ENCODE data around the gene ORC4.

DNA sequence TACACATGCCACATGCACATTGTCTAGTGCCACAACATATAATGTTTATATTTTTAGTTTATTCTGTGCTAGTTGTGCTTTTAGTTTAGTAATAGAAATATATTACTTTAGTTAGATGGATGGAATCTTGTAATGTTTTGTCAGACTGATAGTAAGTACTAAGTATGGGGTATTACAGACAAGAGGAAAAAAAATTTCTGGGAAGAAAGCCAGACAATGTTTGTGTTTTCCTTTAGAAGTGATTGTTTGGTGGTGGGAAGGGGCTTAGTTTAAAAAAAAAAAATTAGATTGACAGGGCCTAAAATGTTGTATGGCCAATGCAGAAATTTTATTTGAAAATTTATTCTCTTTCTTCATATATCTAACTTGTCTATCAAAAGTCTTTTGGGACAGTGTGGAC, 137.9 kb downstream of the ORC4 start:
- TF ChIP-seq NFIC (IDR thresholded peaks at IDR 0.05) (no peak), EP300 (IDR thresholded peaks at IDR 0.05; ENCODE audit: borderline replicate concordance) (no peak), TEAD4 (IDR thresholded peaks at IDR 0.05) (no peak), EGR1 (IDR thresholded peaks at IDR 0.05) (no peak), TAF1 (IDR thresholded peaks at IDR 0.05; ENCODE audit: low read depth) (no peak), ZBTB7A (IDR thresholded peaks at IDR 0.05; ENCODE audit: low read depth) (no peak), CEBPB (IDR thresholded peaks at IDR 0.05) (no peak), YY1 (IDR thresholded peaks at IDR 0.05; ENCODE audit: low read depth) (no peak)
- TF ChIP-seq, protein P1, sequence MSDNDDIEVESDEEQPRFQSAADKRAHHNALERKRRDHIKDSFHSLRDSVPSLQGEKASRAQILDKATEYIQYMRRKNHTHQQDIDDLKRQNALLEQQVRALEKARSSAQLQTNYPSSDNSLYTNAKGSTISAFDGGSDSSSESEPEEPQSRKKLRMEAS (IDR thresholded peaks at IDR 0.05): no peak
- TF ChIP-seq, protein P2, sequence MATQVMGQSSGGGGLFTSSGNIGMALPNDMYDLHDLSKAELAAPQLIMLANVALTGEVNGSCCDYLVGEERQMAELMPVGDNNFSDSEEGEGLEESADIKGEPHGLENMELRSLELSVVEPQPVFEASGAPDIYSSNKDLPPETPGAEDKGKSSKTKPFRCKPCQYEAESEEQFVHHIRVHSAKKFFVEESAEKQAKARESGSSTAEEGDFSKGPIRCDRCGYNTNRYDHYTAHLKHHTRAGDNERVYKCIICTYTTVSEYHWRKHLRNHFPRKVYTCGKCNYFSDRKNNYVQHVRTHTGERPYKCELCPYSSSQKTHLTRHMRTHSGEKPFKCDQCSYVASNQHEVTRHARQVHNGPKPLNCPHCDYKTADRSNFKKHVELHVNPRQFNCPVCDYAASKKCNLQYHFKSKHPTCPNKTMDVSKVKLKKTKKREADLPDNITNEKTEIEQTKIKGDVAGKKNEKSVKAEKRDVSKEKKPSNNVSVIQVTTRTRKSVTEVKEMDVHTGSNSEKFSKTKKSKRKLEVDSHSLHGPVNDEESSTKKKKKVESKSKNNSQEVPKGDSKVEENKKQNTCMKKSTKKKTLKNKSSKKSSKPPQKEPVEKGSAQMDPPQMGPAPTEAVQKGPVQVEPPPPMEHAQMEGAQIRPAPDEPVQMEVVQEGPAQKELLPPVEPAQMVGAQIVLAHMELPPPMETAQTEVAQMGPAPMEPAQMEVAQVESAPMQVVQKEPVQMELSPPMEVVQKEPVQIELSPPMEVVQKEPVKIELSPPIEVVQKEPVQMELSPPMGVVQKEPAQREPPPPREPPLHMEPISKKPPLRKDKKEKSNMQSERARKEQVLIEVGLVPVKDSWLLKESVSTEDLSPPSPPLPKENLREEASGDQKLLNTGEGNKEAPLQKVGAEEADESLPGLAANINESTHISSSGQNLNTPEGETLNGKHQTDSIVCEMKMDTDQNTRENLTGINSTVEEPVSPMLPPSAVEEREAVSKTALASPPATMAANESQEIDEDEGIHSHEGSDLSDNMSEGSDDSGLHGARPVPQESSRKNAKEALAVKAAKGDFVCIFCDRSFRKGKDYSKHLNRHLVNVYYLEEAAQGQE (IDR thresholded peaks at IDR 0.05; ENCODE audit: low read depth): no peak
